OCI-LY1 (cell line): ENCODE results near the gene PPIL6.

Experiments used
- H2AFZ ChIP-seq: fragments of 200-600 bp; sonication (generic), shearing (Covaris generic); 2 replicates; pipeline ENCODE4 v1.6.0; 2014; ENCODE audit warnings: antibody characterized with exemption, mild to moderate bottlenecking, low read length
- H3F3A ChIP-seq: fragments of 200-600 bp; sonication (generic), shearing (Covaris generic); 2 replicates; pipeline ENCODE4 v1.6.0; 2014; ENCODE audit warnings: mild to moderate bottlenecking, antibody characterized with exemption, low read length, moderate library complexity; ENCODE audit not compliant: insufficient read depth
- H3K27ac ChIP-seq: fragments of 200-600 bp; sonication (generic); 2 replicates; pipeline ENCODE4 v1.5.1; 2014; ENCODE audit warnings: low read length, mixed run types, mild to moderate bottlenecking, low read depth; ENCODE audit not compliant: poor library complexity, severe bottlenecking
- H3K27me3 ChIP-seq: fragments of 200-600 bp; sonication (generic); 2 replicates; pipeline ENCODE4 v1.6.0; 2014; ENCODE audit warnings: antibody characterized with exemption, mild to moderate bottlenecking, low read length, moderate library complexity; ENCODE audit not compliant: insufficient read depth
- H3K36me3 ChIP-seq: fragments of 200-600 bp; sonication (generic); 2 replicates; pipeline ENCODE4 v1.6.1; 2014; ENCODE audit warnings: mild to moderate bottlenecking, antibody characterized with exemption, low read length, moderate library complexity, mixed read lengths; ENCODE audit not compliant: insufficient read depth
- H3K4me1 ChIP-seq: fragments of 200-600 bp; sonication (generic); 2 replicates; pipeline ENCODE4 v1.5.1; 2014; ENCODE audit warnings: mild to moderate bottlenecking, low read length, moderate library complexity; ENCODE audit not compliant: insufficient read depth, severe bottlenecking
- H3K4me2 ChIP-seq: fragments of 200-600 bp; sonication (generic), shearing (Covaris generic); 2 replicates; pipeline ENCODE4 v1.6.1; 2014; ENCODE audit warnings: low read length
- H3K4me3 ChIP-seq: fragments of 200-600 bp; sonication (generic); 2 replicates; pipeline ENCODE4 v1.5.1; 2014; ENCODE audit warnings: low read length, low read depth, mild to moderate bottlenecking, mixed read lengths; ENCODE audit not compliant: poor library complexity, severe bottlenecking
- H3K79me2 ChIP-seq: fragments of 200-600 bp; shearing (Covaris generic); 2 replicates; pipeline ENCODE4 v1.6.1; 2016; ENCODE audit warnings: mixed run types, low read length, mixed read lengths; ENCODE audit not compliant: insufficient read depth
- H3K9ac ChIP-seq: fragments of 200-600 bp; sonication (generic), shearing (Covaris generic); 2 replicates; pipeline ENCODE4 v1.6.1; 2014; ENCODE audit warnings: mild to moderate bottlenecking, low read length, mixed read lengths
- H3K9me2 ChIP-seq: fragments of 200-600 bp; sonication (generic), shearing (Covaris generic); 2 replicates; pipeline ENCODE4 v1.6.1; 2014; ENCODE audit warnings: low read depth, mild to moderate bottlenecking, low read length, mixed read lengths
- H3K9me3 ChIP-seq: fragments of 200-600 bp; shearing (Covaris generic); 2 replicates; pipeline ENCODE4 v1.6.1; 2014; ENCODE audit warnings: low read length, mixed read lengths
- H4K20me1 ChIP-seq: fragments of 200-600 bp; sonication (generic), shearing (Covaris generic); 2 replicates; pipeline ENCODE4 v1.6.0; 2016; ENCODE audit warnings: mild to moderate bottlenecking, low read length; ENCODE audit not compliant: insufficient read depth
- EZH2 ChIP-seq: fragments of 200-600 bp; sonication (generic), shearing (Covaris generic); IDR thresholded peaks from 2 replicates; pipeline ENCODE4 v1.8.0; 2017; ENCODE audit warnings: borderline replicate concordance, mixed run types, mild to moderate bottlenecking, antibody characterized with exemption, low read length, moderate library complexity, mixed read lengths
- TF ChIP-seq, protein P1 (sequence below): fragments of 200-600 bp; sonication (generic), shearing (Covaris generic); IDR thresholded peaks from 2 replicates; pipeline ENCODE4 v1.5.1; 2017; ENCODE audit warnings: mild to moderate bottlenecking, antibody characterized with exemption, low read length, moderate library complexity, mixed read lengths

Gene PPIL6

DNA sequence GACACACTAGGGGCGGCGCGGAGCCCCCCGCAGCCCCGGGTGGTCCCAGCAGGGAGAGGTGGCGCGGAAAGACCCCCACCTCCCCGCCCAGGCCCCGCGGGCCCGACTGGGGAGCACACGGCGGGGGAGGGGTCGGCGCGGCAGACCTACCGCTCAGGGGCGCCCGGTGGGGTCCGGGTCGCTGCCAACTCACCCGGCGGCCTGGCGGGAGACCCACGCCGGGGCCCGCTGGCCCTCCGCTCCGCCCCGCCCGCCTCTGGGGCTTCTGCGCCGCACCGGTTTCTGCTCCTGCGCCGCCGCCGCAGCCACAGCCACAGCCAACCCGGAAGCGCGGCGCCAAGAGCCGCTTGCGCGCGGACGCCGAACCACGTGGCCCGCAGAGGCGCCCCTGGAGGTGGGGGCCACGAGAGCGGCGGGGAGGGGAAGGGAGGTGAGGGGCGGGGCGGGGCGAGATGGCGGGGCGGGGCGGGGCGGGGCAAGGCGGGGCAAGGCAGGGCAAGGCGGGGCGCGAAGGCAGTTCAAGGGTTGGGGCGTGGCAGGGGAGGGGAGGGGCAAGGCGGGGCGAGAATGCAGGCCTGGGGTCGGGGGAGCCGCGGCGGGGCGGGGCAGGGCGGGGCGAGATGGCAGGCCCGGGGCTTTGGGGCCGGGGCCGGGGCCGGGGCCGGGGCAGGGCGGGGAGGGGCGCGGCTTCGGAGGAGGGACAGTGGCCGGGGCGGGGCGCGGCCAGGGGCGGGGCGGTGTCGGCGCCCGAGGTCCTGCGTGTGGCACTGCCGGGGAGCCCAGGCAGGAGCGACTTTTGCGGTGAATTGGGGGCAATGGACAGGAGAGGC lies 42.7 kb upstream of the PPIL6 start, which contains the start of gene ZBTB24:
TSS of gene ZBTB24 (minus strand) at position 315 of the 830 bp plus-strand sequence. CDS start 1,193 bp downstream, outside the sequence.
- 0 out of 2 replicates have a peak, but pooled peaks cover 5% of the 10 kb centered on the region for H3K27me3 ChIP-seq
- H3K4me3 ChIP-seq = peak within 1 kb of the TSS; percentile 95
- no peaks in the 10 kb centered on the region for H3K9me3 ChIP-seq
- H3K79me2 ChIP-seq = peaks cover 42% of the 10 kb centered on the region
- no peaks in the 10 kb centered on the region for H3K9me2 ChIP-seq
- H3K4me2 ChIP-seq = peak within 1 kb of the TSS; percentile 98
- peak within 1 kb of the TSS; percentile 99 for H3K9ac ChIP-seq
- peak within 1 kb of the TSS; percentile 11 for H2AFZ ChIP-seq
- H3F3A ChIP-seq = no peaks in the 10 kb centered on the region
- H3K4me1 ChIP-seq = peaks cover 40% of the 10 kb centered on the region
- H4K20me1 ChIP-seq = no peaks in the 10 kb centered on the region
- peaks cover 36% of the 10 kb centered on the region for H3K36me3 ChIP-seq
- TF ChIP-seq, protein P1, sequence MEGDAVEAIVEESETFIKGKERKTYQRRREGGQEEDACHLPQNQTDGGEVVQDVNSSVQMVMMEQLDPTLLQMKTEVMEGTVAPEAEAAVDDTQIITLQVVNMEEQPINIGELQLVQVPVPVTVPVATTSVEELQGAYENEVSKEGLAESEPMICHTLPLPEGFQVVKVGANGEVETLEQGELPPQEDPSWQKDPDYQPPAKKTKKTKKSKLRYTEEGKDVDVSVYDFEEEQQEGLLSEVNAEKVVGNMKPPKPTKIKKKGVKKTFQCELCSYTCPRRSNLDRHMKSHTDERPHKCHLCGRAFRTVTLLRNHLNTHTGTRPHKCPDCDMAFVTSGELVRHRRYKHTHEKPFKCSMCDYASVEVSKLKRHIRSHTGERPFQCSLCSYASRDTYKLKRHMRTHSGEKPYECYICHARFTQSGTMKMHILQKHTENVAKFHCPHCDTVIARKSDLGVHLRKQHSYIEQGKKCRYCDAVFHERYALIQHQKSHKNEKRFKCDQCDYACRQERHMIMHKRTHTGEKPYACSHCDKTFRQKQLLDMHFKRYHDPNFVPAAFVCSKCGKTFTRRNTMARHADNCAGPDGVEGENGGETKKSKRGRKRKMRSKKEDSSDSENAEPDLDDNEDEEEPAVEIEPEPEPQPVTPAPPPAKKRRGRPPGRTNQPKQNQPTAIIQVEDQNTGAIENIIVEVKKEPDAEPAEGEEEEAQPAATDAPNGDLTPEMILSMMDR = no peak
- TF ChIP-seq EZH2 = no peak
- peak within 1 kb of the TSS; percentile 38 for H3K27ac ChIP-seq

DNA sequence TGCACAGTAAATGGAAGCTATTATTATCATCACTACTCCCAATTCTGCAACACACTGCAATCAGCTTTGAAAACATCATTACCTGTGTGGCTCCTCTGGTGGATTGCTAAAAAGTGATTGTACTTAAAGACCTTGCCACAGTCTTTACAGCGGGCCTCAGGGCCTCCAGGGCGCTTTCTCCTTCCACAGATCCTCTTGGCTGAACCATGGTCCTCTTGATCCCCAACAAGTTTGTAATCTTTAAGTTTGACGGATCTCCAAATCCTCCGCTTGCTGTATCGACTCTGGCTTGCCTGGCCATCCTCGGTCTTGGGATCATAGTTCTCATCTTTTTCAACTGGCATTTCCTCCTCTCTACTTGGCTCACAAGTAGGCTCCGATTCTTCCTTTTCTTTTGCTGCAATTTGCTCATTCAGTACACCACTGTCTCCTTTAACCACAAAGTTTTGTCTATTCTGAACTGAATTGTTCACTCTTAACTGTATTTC lies 40.6 kb upstream of the PPIL6 start:
- Histone ChIP-seq H3K79me2 (peaks cover 56% of the 10 kb centered on the region), H2AFZ (no peak overlapping the region), H4K20me1 (no peaks in the 10 kb centered on the region), H3K9me3 (no peaks in the 10 kb centered on the region), H3K27me3 (no peaks in the 10 kb centered on the region), H3K9ac (peak overlapping the region; percentile 7; the same call in 1 of the 2 replicates), H3K4me2 (peak overlapping the region; percentile 98), H3K36me3 (peaks cover 54% of the 10 kb centered on the region), H3F3A (no peaks in the 10 kb centered on the region), H3K27ac (peak overlapping the region; percentile 38), H3K4me3 (peak overlapping the region; percentile 95), H3K9me2 (no peaks in the 10 kb centered on the region), H3K4me1 (peaks cover 59% of the 10 kb centered on the region)
- TF ChIP-seq EZH2 = no peak
- TF ChIP-seq, protein P1 = no peak

DNA sequence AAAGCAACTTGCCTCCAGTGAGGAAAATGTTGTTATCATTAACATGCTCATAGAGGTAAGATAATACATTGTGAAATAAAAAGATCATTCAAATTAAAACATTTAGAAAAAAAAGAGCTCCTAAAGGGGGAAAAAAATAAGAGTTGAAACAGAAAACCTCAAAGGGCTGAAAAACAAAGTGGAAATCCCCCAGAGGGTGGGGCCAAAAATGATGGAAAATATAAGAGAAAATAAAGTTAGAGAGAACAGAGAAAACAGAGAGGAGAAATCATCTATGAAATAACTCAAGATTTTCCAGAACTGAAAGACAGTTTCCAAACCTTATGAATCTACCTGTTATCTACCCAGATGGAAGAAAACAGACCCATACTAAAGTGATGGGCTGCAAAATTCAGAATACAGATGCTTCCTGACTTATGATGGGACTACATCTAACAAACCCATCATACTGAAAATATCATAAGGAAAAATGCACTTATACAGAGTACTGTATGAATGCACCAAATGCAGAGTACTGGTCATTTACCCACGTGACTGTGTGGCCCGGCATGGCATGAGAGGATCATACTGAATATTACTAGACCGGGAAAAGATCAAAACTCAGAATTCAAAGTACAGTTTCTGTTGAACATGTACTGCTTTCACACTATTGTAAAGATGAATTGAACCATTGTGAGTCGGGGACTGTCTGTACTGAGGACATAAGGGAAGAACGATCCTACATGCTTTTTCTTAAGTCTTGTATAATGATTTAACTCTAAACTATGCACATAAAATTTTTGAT lies 38.6 kb upstream of the PPIL6 start:
- no peaks in the 10 kb centered on the region for H3K27me3 ChIP-seq
- no peaks in the 10 kb centered on the region for H3K9me3 ChIP-seq
- peak overlapping the region; percentile 95 for H3K4me3 ChIP-seq
- no peaks in the 10 kb centered on the region for H4K20me1 ChIP-seq
- H3K9ac ChIP-seq = peak overlapping the region; percentile 64
- no peak overlapping the region for H2AFZ ChIP-seq
- H3K4me1 ChIP-seq = peaks cover 59% of the 10 kb centered on the region
- peak overlapping the region; percentile 80 for H3K27ac ChIP-seq
- H3K36me3 ChIP-seq = peaks cover 73% of the 10 kb centered on the region
- H3K9me2 ChIP-seq = no peaks in the 10 kb centered on the region
- peaks cover 62% of the 10 kb centered on the region for H3K79me2 ChIP-seq
- peak overlapping the region; percentile 98 for H3K4me2 ChIP-seq
- no peak for TF ChIP-seq EZH2
- TF ChIP-seq, protein P1 = no peak
- H3F3A ChIP-seq = no peaks in the 10 kb centered on the region
